NCI-H128 (cell line): ENCODE data around the gene PKDCC.

Experiments
- DNase-seq: peaks from one replicate; lab custom pipeline; 2025; ENCODE audit not compliant: unreplicated experiment; lab: John Stamatoyannopoulos, UW

The PKDCC gene

GRCh38 chr2:42086500-42086953, 38.7 kb downstream of the PKDCC start:
- DNase-seq, result no peak

- no peak for DNase-seq
These were observed 39.5 kb downstream of the PKDCC start for GRCh38 chr2:42087137-42087856.

GRCh38 chr2:42087857-42088195, 40.0 kb downstream of the PKDCC start:
- DNase-seq, result no peak

GRCh38 chr2:42089340-42089925, 41.6 kb downstream of the PKDCC start:
- no peak for DNase-seq

- DNase-seq, result no peak
These were observed 42.4 kb downstream of the PKDCC start for GRCh38 chr2:42090216-42090615.

GRCh38 chr2:42091671-42092070, 43.9 kb downstream of the PKDCC start:
- DNase-seq, result no peak

- no peak for DNase-seq
These were observed 44.5 kb downstream of the PKDCC start for GRCh38 chr2:42092084-42092996.

- DNase-seq, result no peak
These were observed 46.3 kb downstream of the PKDCC start for GRCh38 chr2:42094114-42094513.

GRCh38 chr2:42095923-42096408, 48.1 kb downstream of the PKDCC start:
- peak; percentile 31 for DNase-seq

GRCh38 chr2:42096869-42097591, 49.2 kb downstream of the PKDCC start:
- DNase-seq, result no peak

- DNase-seq, result no peak
These were observed 51.0 kb downstream of the PKDCC start for GRCh38 chr2:42098571-42099437.

GRCh38 chr2:42099438-42100173, 51.8 kb downstream of the PKDCC start:
- DNase-seq, result no peak

GRCh38 chr2:42100683-42101205, 52.9 kb downstream of the PKDCC start:
- no peak for DNase-seq

- DNase-seq, result no peak
These were observed 53.6 kb downstream of the PKDCC start for GRCh38 chr2:42101206-42102023.

GRCh38 chr2:42102024-42102590, 54.3 kb downstream of the PKDCC start:
- DNase-seq, result no peak

- DNase-seq, result no peak
These were observed 55.0 kb downstream of the PKDCC start for GRCh38 chr2:42102591-42103450.

GRCh38 chr2:42103829-42104228, 56.0 kb downstream of the PKDCC start:
- no peak for DNase-seq
